Islet of Langerhans (tissue), 1 donor: ENCODE data around the gene HOXD1.

Experiments
- FAIRE-seq: peaks from one replicate; lab custom pipeline; 2011; peaks lifted over from hg19 to GRCh38; lab: Jason Lieb, UNC

The HOXD1 gene

GRCh38 chr2:176152350-176153181, 35.9 kb upstream of the HOXD1 start:
- no peak for FAIRE-seq

GRCh38 chr2:176154576-176155252, 33.8 kb upstream of the HOXD1 start:
- no peak for FAIRE-seq

GRCh38 chr2:176155356-176156044, 33.0 kb upstream of the HOXD1 start:
- no peak for FAIRE-seq

GRCh38 chr2:176156301-176156806, 32.1 kb upstream of the HOXD1 start:
- no peak for FAIRE-seq

- FAIRE-seq = no peak
Measured at GRCh38 chr2:176156807-176157498, 31.5 kb upstream of the HOXD1 start, which contains the start of gene HOXD3. HOXD3 (plus strand) TSS chr2:176157307; CDS start chr2:176169115, 11,808 bp downstream.

- FAIRE-seq = no peak
Measured at GRCh38 chr2:176157499-176158185, 30.8 kb upstream of the HOXD1 start.

- no peak for FAIRE-seq
Measured at GRCh38 chr2:176158186-176158591, 30.3 kb upstream of the HOXD1 start.

GRCh38 chr2:176158855-176159662, 29.4 kb upstream of the HOXD1 start:
- FAIRE-seq = no peak

GRCh38 chr2:176159663-176160250, 28.7 kb upstream of the HOXD1 start:
- no peak for FAIRE-seq

- FAIRE-seq = no peak
Measured at GRCh38 chr2:176160251-176160985, 28.1 kb upstream of the HOXD1 start.

GRCh38 chr2:176160986-176161824, 27.3 kb upstream of the HOXD1 start:
- no peak for FAIRE-seq

- FAIRE-seq = no peak
Measured at GRCh38 chr2:176161825-176162626, 26.4 kb upstream of the HOXD1 start.

GRCh38 chr2:176162911-176163671, 25.4 kb upstream of the HOXD1 start:
- FAIRE-seq = no peak

- no peak for FAIRE-seq
Measured at GRCh38 chr2:176163672-176164056, 24.8 kb upstream of the HOXD1 start.

GRCh38 chr2:176164201-176164600, 24.3 kb upstream of the HOXD1 start:
- no peak for FAIRE-seq

GRCh38 chr2:176164611-176165369, 23.7 kb upstream of the HOXD1 start:
- no peak for FAIRE-seq
